ENCODE results near the gene SBK3. TPM values are rescaled to one million over a fixed set of nuclear protein-coding genes. Genes with fewer than 3 reads are reported as not detected.

Gene SBK3
- total RNA-seq, 1 experiment from 2014 or later: 0.87 TPM

GRCh38 chr19:55554302-55554701 lies 9.0 kb upstream of the SBK3 start:
- Histone ChIP-seq H3K4me3 (no peak overlapping the region), H3K27ac (no peak overlapping the region), H3K4me1 (peaks cover 19% of the 10 kb centered on the region; the same call in 1 of the 2 replicates), H3K36me3 (no peaks in the 10 kb centered on the region), H3K27me3 (peaks cover 18% of the 10 kb centered on the region), H3K9me3 (replicated peaks) (no peaks in the 10 kb centered on the region)
- no peak for DNase-seq

- Histone ChIP-seq H3K27ac (no peak overlapping the region), H3K36me3 (no peaks in the 10 kb centered on the region), H3K4me1 (peaks cover 20% of the 10 kb centered on the region; the same call in 1 of the 2 replicates), H3K27me3 (peaks cover 18% of the 10 kb centered on the region), H3K9me3 (replicated peaks) (no peaks in the 10 kb centered on the region), H3K4me3 (no peak overlapping the region)
- DNase-seq: no peak
Measured at GRCh38 chr19:55553217-55554182, 8.2 kb upstream of the SBK3 start.

GRCh38 chr19:55552620-55553019 lies 7.3 kb upstream of the SBK3 start:
- peaks cover 27% of the 10 kb centered on the region for H3K4me1 ChIP-seq
- no peak for DNase-seq
- H3K4me3 ChIP-seq: no peak overlapping the region
- no peaks in the 10 kb centered on the region for H3K36me3 ChIP-seq
- H3K9me3 ChIP-seq (replicated peaks): no peaks in the 10 kb centered on the region
- peaks cover 18% of the 10 kb centered on the region for H3K27me3 ChIP-seq
- H3K27ac ChIP-seq: no peak overlapping the region

- DNase-seq: no peak
- H3K4me1 ChIP-seq: peaks cover 31% of the 10 kb centered on the region
- no peaks in the 10 kb centered on the region for H3K9me3 ChIP-seq (replicated peaks)
- H3K27me3 ChIP-seq: peaks cover 18% of the 10 kb centered on the region
- no peak overlapping the region for H3K4me3 ChIP-seq
- no peaks in the 10 kb centered on the region for H3K36me3 ChIP-seq
- H3K27ac ChIP-seq: no peak overlapping the region
Measured at GRCh38 chr19:55552206-55552605, 6.9 kb upstream of the SBK3 start.

GRCh38 chr19:55550321-55550650 lies 4.9 kb upstream of the SBK3 start:
- no peaks in the 10 kb centered on the region for H3K9me3 ChIP-seq (replicated peaks)
- peak overlapping the region; percentile 50 for H3K4me3 ChIP-seq
- H3K27ac ChIP-seq: no peak overlapping the region
- DNase-seq: no peak
- H3K27me3 ChIP-seq: peaks cover 18% of the 10 kb centered on the region
- H3K4me1 ChIP-seq: peaks cover 42% of the 10 kb centered on the region
- H3K36me3 ChIP-seq: no peaks in the 10 kb centered on the region

GRCh38 chr19:55549500-55550320 lies 4.4 kb upstream of the SBK3 start:
- no peaks in the 10 kb centered on the region for H3K9me3 ChIP-seq (replicated peaks)
- no peaks in the 10 kb centered on the region for H3K36me3 ChIP-seq
- peak overlapping the region; percentile 21; the same call in 1 of the 2 replicates for H3K27ac ChIP-seq
- peaks cover 46% of the 10 kb centered on the region for H3K4me1 ChIP-seq
- peak overlapping the region; percentile 50 for H3K4me3 ChIP-seq
- DNase-seq: peak; percentile 57 to 67
- peaks cover 12% of the 10 kb centered on the region for H3K27me3 ChIP-seq

GRCh38 chr19:55546822-55547614 lies 1.7 kb upstream of the SBK3 start:
- H3K27me3 ChIP-seq: no peaks in the 10 kb centered on the region
- no peak overlapping the region for H3K27ac ChIP-seq
- H3K9me3 ChIP-seq (replicated peaks): no peaks in the 10 kb centered on the region
- no peak overlapping the region for H3K4me3 ChIP-seq
- H3K4me1 ChIP-seq: peaks cover 37% of the 10 kb centered on the region
- no peaks in the 10 kb centered on the region for H3K36me3 ChIP-seq
- peak; percentile 66 to 73 for DNase-seq

GRCh38 chr19:55546011-55546410 lies 668 bp upstream of the SBK3 start:
- Histone ChIP-seq H3K4me1 (peaks cover 37% of the 10 kb centered on the region), H3K27me3 (no peaks in the 10 kb centered on the region), H3K27ac (no peak overlapping the region), H3K4me3 (no peak overlapping the region), H3K9me3 (replicated peaks) (no peaks in the 10 kb centered on the region), H3K36me3 (no peaks in the 10 kb centered on the region)
- no peak for DNase-seq

GRCh38 chr19:55544776-55545439 lies 435 bp downstream of the SBK3 start:
- no peak for DNase-seq

GRCh38 chr19:55544014-55544413 lies 1.3 kb downstream of the SBK3 start:
- Histone ChIP-seq H3K36me3 (no peaks in the 10 kb centered on the region), H3K4me3 (no peak overlapping the region), H3K27ac (no peak overlapping the region), H3K4me1 (peaks cover 39% of the 10 kb centered on the region), H3K9me3 (replicated peaks) (no peaks in the 10 kb centered on the region), H3K27me3 (no peaks in the 10 kb centered on the region)
- DNase-seq: no peak

More at GRCh38 chr19:55544776-55545439, 435 bp downstream of the SBK3 start:
- H3K36me3 ChIP-seq: no peaks in the 10 kb centered on the region
- H3K9me3 ChIP-seq (replicated peaks): no peaks in the 10 kb centered on the region
- no peak overlapping the region for H3K4me3 ChIP-seq
- H3K27me3 ChIP-seq: no peaks in the 10 kb centered on the region
- no peak overlapping the region for H3K27ac ChIP-seq
- peaks cover 43% of the 10 kb centered on the region for H3K4me1 ChIP-seq

- no peaks in the 10 kb centered on the region for H3K36me3 ChIP-seq
- H3K9me3 ChIP-seq (replicated peaks): no peaks in the 10 kb centered on the region
- H3K27me3 ChIP-seq: no peaks in the 10 kb centered on the region
- peaks cover 42% of the 10 kb centered on the region for H3K4me1 ChIP-seq
- DNase-seq: no peak
- H3K4me3 ChIP-seq: no peak overlapping the region
- H3K27ac ChIP-seq: no peak overlapping the region
Measured at GRCh38 chr19:55543567-55543966, 1.8 kb downstream of the SBK3 start.

- H3K27me3 ChIP-seq: no peaks in the 10 kb centered on the region
- peaks cover 40% of the 10 kb centered on the region for H3K4me1 ChIP-seq
- no peaks in the 10 kb centered on the region for H3K36me3 ChIP-seq
- DNase-seq: no peak
- H3K27ac ChIP-seq: no peak overlapping the region
- no peaks in the 10 kb centered on the region for H3K9me3 ChIP-seq (replicated peaks)
- no peak overlapping the region for H3K4me3 ChIP-seq
Measured at GRCh38 chr19:55542292-55542855, 3.0 kb downstream of the SBK3 start.

- Histone ChIP-seq H3K9me3 (replicated peaks) (no peaks in the 10 kb centered on the region), H3K4me1 (peaks cover 43% of the 10 kb centered on the region), H3K36me3 (no peaks in the 10 kb centered on the region), H3K4me3 (no peak overlapping the region), H3K27me3 (no peaks in the 10 kb centered on the region), H3K27ac (peak overlapping the region; percentile 17; the same call in 1 of the 2 replicates)
- no peak for DNase-seq
Measured at GRCh38 chr19:55541091-55541490, 4.3 kb downstream of the SBK3 start.

- Histone ChIP-seq H3K4me3 (no peak overlapping the region), H3K9me3 (replicated peaks) (no peaks in the 10 kb centered on the region), H3K4me1 (peaks cover 43% of the 10 kb centered on the region), H3K27me3 (no peaks in the 10 kb centered on the region), H3K36me3 (no peaks in the 10 kb centered on the region), H3K27ac (peak overlapping the region; percentile 19; the same call in 1 of the 2 replicates)
- DNase-seq: peak; percentile 65 to 74
Measured at GRCh38 chr19:55540619-55541018, 4.7 kb downstream of the SBK3 start.
